ENCODE results near the gene FAM13A.
A peak's percentile ranks its signal among the peaks of the same experiment; 100 is the strongest.

Gene FAM13A

DNA sequence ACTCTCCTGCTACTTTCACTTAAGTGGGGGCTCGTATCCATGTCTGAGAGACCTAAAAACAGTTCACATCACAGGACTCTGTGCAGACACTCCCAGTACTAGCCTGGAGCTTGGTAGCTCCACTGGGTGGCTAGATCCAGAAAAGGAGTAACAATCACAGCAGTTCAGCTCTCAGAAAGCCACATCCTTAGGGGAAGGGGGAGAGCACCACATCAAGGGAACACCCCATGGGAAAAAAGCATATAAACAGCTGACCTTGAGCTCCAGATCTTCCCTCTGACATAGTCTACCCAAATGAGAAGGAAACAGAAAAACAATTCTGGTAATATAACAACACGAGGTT, 175.8 kb downstream of the FAM13A start:
- TF ChIP-seq, protein P1, sequence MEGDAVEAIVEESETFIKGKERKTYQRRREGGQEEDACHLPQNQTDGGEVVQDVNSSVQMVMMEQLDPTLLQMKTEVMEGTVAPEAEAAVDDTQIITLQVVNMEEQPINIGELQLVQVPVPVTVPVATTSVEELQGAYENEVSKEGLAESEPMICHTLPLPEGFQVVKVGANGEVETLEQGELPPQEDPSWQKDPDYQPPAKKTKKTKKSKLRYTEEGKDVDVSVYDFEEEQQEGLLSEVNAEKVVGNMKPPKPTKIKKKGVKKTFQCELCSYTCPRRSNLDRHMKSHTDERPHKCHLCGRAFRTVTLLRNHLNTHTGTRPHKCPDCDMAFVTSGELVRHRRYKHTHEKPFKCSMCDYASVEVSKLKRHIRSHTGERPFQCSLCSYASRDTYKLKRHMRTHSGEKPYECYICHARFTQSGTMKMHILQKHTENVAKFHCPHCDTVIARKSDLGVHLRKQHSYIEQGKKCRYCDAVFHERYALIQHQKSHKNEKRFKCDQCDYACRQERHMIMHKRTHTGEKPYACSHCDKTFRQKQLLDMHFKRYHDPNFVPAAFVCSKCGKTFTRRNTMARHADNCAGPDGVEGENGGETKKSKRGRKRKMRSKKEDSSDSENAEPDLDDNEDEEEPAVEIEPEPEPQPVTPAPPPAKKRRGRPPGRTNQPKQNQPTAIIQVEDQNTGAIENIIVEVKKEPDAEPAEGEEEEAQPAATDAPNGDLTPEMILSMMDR (tag by site-specific recombination; IDR thresholded peaks at IDR 0.05) = peak; percentile 6; the same call in 1 of the 2 replicates
- TF ChIP-seq ZFP37 (tag by site-specific recombination; IDR thresholded peaks at IDR 0.05) (no peak), ZIC2 (tag by site-specific recombination; IDR thresholded peaks at IDR 0.05) (peak; percentile 45), ZSCAN16 (tag by site-specific recombination; IDR thresholded peaks at IDR 0.05) (peak; percentile 97), ZNF341 (tag by site-specific recombination; IDR thresholded peaks at IDR 0.05; ENCODE audit: low read depth) (peak; percentile 86), ZNF350 (tag by site-specific recombination; IDR thresholded peaks at IDR 0.05) (no peak)
- TF ChIP-seq, protein P2, sequence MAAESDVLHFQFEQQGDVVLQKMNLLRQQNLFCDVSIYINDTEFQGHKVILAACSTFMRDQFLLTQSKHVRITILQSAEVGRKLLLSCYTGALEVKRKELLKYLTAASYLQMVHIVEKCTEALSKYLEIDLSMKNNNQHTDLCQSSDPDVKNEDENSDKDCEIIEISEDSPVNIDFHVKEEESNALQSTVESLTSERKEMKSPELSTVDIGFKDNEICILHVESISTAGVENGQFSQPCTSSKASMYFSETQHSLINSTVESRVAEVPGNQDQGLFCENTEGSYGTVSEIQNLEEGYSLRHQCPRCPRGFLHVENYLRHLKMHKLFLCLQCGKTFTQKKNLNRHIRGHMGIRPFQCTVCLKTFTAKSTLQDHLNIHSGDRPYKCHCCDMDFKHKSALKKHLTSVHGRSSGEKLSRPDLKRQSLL (tag by site-specific recombination; IDR thresholded peaks at IDR 0.05) = peak; percentile 52; the same call in 1 of the 2 replicates
- Histone ChIP-seq H3K27ac (ENCODE audit: extremely low read depth, low read depth, low read length) (peak overlapping the region; percentile 2), H3K4me3 (ENCODE audit: low read depth, low read length) (no peak overlapping the region), H3K36me3 (ENCODE audit: control insufficient read depth in 2 of 2, insufficient read depth in 1 of 2, low read length in 2 of 2) (no peaks in the 10 kb centered on the region), H3K9me3 (ENCODE audit: control insufficient read depth, insufficient read depth, low read depth, low read length) (no peaks in the 10 kb centered on the region), H3K4me1 (ENCODE audit: control insufficient read depth, insufficient read depth, low read length) (peaks cover 5% of the 10 kb centered on the region; the same call in 1 of the 2 replicates)
- ChIA-PET CTCF (interaction anchor here (0.7 to 1.3 kb wide), 2 partner anchors 28 to 62 kb away, joined by 3 to 4 read pairs; no protein-coding TSS in a partner anchor), POLR2A (no interaction called here)

DNA sequence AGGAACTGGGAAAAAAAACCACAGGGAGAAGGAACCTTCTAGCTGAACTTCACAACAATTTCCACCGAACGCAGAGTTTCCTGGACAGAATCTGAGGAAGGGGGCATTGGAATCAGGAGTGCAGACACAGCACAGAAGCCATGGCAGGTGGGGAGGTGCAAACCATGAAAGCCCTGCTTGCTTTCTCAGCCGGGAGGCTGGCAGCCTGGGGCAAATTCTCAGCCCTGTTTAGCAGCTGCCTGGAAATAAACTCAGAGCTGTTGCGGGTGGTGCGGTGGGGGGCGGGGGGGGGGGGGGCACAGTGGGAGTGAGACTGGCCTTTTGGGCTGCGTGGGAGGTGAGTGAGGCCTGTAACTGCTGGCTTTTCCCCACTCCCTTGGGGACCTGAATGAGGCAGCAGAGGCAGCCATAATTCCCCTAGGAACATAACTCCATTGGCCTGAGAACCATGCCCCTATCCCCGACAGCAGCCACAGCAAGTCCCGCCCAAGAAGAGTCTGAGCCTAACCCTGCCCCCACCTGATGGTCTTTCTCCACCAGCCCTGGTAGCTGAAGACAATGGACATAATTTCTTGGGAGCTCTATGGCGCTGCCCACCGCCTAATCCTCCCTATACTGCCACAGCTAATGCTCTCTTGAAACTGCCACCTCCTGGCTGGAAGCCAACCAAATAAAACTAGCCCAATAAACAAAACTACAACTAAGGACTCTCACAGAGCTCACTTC, 176.3 kb downstream of the FAM13A start:
- POLR2A ChIA-PET = no interaction called here
- TF ChIP-seq ZNF2 (tag by site-specific recombination; IDR thresholded peaks at IDR 0.05) (peak; percentile 29; the same call in 1 of the 2 replicates), ZBTB8A (tag by site-specific recombination; IDR thresholded peaks at IDR 0.05) (0 out of 2 replicates have a peak, but pooled peaks have one; percentile 36), KLF16 (tag by site-specific recombination; IDR thresholded peaks at IDR 0.05) (no peak), ZNF600 (tag by site-specific recombination; IDR thresholded peaks at IDR 0.05) (no peak), ZNF211 (tag by site-specific recombination; IDR thresholded peaks at IDR 0.05; ENCODE audit: low read depth) (no peak), GLI2 (tag by site-specific recombination; IDR thresholded peaks at IDR 0.05; ENCODE audit: borderline replicate concordance, low read depth) (no peak), ZSCAN23 (tag by site-specific recombination; IDR thresholded peaks at IDR 0.05) (no peak), ZNF24 (tag by site-specific recombination; IDR thresholded peaks at IDR 0.05) (0 out of 2 replicates have a peak, but pooled peaks have one; percentile 24), ZNF610 (tag by site-specific recombination; IDR thresholded peaks at IDR 0.05; ENCODE audit: borderline replicate concordance) (no peak; the same call in 1 of the 2 replicates), SCRT2 (tag by site-specific recombination; IDR thresholded peaks at IDR 0.05) (peak; percentile 85)
- TF ChIP-seq, protein P3, sequence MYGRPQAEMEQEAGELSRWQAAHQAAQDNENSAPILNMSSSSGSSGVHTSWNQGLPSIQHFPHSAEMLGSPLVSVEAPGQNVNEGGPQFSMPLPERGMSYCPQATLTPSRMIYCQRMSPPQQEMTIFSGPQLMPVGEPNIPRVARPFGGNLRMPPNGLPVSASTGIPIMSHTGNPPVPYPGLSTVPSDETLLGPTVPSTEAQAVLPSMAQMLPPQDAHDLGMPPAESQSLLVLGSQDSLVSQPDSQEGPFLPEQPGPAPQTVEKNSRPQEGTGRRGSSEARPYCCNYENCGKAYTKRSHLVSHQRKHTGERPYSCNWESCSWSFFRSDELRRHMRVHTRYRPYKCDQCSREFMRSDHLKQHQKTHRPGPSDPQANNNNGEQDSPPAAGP (tag by site-specific recombination; IDR thresholded peaks at IDR 0.05) = no peak
- TF ChIP-seq, protein P4, sequence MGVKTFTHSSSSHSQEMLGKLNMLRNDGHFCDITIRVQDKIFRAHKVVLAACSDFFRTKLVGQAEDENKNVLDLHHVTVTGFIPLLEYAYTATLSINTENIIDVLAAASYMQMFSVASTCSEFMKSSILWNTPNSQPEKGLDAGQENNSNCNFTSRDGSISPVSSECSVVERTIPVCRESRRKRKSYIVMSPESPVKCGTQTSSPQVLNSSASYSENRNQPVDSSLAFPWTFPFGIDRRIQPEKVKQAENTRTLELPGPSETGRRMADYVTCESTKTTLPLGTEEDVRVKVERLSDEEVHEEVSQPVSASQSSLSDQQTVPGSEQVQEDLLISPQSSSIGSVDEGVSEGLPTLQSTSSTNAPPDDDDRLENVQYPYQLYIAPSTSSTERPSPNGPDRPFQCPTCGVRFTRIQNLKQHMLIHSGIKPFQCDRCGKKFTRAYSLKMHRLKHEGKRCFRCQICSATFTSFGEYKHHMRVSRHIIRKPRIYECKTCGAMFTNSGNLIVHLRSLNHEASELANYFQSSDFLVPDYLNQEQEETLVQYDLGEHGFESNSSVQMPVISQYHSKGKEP (tag by site-specific recombination; IDR thresholded peaks at IDR 0.05) = no peak
- TF ChIP-seq, protein P5, sequence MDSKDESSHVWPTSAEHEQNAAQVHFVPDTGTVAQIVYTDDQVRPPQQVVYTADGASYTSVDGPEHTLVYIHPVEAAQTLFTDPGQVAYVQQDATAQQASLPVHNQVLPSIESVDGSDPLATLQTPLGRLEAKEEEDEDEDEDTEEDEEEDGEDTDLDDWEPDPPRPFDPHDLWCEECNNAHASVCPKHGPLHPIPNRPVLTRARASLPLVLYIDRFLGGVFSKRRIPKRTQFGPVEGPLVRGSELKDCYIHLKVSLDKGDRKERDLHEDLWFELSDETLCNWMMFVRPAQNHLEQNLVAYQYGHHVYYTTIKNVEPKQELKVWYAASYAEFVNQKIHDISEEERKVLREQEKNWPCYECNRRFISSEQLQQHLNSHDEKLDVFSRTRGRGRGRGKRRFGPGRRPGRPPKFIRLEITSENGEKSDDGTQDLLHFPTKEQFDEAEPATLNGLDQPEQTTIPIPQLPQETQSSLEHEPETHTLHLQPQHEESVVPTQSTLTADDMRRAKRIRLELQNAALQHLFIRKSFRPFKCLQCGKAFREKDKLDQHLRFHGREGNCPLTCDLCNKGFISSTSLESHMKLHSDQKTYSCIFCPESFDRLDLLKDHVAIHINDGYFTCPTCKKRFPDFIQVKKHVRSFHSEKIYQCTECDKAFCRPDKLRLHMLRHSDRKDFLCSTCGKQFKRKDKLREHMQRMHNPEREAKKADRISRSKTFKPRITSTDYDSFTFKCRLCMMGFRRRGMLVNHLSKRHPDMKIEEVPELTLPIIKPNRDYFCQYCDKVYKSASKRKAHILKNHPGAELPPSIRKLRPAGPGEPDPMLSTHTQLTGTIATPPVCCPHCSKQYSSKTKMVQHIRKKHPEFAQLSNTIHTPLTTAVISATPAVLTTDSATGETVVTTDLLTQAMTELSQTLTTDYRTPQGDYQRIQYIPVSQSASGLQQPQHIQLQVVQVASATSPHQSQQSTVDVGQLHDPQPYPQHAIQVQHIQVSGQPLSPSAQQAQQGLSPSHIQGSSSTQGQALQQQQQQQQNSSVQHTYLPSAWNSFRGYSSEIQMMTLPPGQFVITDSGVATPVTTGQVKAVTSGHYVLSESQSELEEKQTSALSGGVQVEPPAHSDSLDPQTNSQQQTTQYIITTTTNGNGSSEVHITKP (tag by site-specific recombination; IDR thresholded peaks at IDR 0.05) = 0 out of 2 replicates have a peak, but pooled peaks have one; percentile 27
- TF ChIP-seq, protein P6, sequence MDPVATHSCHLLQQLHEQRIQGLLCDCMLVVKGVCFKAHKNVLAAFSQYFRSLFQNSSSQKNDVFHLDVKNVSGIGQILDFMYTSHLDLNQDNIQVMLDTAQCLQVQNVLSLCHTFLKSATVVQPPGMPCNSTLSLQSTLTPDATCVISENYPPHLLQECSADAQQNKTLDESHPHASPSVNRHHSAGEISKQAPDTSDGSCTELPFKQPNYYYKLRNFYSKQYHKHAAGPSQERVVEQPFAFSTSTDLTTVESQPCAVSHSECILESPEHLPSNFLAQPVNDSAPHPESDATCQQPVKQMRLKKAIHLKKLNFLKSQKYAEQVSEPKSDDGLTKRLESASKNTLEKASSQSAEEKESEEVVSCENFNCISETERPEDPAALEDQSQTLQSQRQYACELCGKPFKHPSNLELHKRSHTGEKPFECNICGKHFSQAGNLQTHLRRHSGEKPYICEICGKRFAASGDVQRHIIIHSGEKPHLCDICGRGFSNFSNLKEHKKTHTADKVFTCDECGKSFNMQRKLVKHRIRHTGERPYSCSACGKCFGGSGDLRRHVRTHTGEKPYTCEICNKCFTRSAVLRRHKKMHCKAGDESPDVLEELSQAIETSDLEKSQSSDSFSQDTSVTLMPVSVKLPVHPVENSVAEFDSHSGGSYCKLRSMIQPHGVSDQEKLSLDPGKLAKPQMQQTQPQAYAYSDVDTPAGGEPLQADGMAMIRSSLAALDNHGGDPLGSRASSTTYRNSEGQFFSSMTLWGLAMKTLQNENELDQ (tag by site-specific recombination; IDR thresholded peaks at IDR 0.05; ENCODE audit: low read depth) = no peak

More for the DNA sequence above, 176.3 kb downstream of the FAM13A start:
- Histone ChIP-seq H3K27ac (ENCODE audit: extremely low read depth, low read depth, low read length) (peak overlapping the region; percentile 71), H3K4me3 (ENCODE audit: low read depth, low read length) (no peak overlapping the region), H3K36me3 (ENCODE audit: control insufficient read depth in 2 of 2, insufficient read depth in 1 of 2, low read length in 2 of 2) (no peaks in the 10 kb centered on the region), H3K4me1 (ENCODE audit: control insufficient read depth, insufficient read depth, low read length) (peaks cover 5% of the 10 kb centered on the region; the same call in 1 of the 2 replicates), H3K9me3 (ENCODE audit: control insufficient read depth, insufficient read depth, low read depth, low read length) (no peaks in the 10 kb centered on the region)
- CTCF ChIA-PET = interaction anchor here (1.3 kb wide), 1 partner anchor 61 kb away, joined by 4 read pairs; no protein-coding TSS in a partner anchor
